ENCODE results near the gene DEAF1. TPM values are rescaled to one million over a fixed set of nuclear protein-coding genes. Genes with fewer than 3 reads are reported as not detected.
"Not testable (repeated sequence)": the region's sequence is repeated elsewhere in the genome, so short reads cannot be mapped to it uniquely, and the experiment has no call there.

DEAF1 gene
- total and polyA plus RNA-seq, 2 of the 13 experiments (the other 11 are each of a cell fraction or from before 2014, with no cell fraction given) = 22.3 to 29.6 TPM

DNA sequence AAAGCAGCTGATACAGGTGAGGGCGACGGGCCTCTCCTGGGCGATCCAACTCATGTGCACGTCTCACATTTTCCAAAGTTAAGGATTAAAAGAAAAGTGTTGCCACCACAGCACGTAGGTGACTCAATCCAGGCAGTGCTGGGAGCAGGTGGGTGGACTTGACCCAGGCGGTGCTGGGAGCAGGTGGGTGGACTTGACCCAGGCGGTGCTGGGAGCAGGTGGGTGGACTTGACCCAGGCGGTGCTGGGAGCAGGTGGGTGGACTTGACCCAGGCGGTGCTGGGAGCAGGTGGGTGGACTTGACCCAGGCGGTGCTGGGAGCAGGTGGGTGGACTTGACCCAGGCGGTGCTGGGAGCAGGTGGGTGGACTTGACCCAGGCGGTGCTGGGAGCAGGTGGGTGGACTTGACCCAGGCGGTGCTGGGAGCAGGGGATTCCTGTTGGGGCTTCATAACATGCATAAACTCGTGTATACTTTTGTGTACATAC is 47.3 kb downstream of the DEAF1 start (continued):
- TF ChIP-seq, protein P1, sequence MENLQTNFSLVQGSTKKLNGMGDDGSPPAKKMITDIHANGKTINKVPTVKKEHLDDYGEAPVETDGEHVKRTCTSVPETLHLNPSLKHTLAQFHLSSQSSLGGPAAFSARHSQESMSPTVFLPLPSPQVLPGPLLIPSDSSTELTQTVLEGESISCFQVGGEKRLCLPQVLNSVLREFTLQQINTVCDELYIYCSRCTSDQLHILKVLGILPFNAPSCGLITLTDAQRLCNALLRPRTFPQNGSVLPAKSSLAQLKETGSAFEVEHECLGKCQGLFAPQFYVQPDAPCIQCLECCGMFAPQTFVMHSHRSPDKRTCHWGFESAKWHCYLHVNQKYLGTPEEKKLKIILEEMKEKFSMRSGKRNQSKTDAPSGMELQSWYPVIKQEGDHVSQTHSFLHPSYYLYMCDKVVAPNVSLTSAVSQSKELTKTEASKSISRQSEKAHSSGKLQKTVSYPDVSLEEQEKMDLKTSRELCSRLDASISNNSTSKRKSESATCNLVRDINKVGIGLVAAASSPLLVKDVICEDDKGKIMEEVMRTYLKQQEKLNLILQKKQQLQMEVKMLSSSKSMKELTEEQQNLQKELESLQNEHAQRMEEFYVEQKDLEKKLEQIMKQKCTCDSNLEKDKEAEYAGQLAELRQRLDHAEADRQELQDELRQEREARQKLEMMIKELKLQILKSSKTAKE (CRISPR knock-in tag; IDR thresholded peaks at IDR 0.05; ENCODE audit: borderline replicate concordance) = peak; percentile 87
- TF ChIP-seq AGO2 (optimal IDR thresholded peaks at IDR 0.05; ENCODE audit: low read depth, low read length) = peak; percentile 54
- peak; percentile 86 for TF ChIP-seq SKI (IDR thresholded peaks at IDR 0.05; ENCODE audit: partially characterized antibody)
- TF ChIP-seq, protein P2, sequence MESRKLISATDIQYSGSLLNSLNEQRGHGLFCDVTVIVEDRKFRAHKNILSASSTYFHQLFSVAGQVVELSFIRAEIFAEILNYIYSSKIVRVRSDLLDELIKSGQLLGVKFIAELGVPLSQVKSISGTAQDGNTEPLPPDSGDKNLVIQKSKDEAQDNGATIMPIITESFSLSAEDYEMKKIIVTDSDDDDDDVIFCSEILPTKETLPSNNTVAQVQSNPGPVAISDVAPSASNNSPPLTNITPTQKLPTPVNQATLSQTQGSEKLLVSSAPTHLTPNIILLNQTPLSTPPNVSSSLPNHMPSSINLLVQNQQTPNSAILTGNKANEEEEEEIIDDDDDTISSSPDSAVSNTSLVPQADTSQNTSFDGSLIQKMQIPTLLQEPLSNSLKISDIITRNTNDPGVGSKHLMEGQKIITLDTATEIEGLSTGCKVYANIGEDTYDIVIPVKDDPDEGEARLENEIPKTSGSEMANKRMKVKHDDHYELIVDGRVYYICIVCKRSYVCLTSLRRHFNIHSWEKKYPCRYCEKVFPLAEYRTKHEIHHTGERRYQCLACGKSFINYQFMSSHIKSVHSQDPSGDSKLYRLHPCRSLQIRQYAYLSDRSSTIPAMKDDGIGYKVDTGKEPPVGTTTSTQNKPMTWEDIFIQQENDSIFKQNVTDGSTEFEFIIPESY (CRISPR knock-in tag; IDR thresholded peaks at IDR 0.05) = peak; percentile 89
- 0 out of 2 replicates have a peak, but pooled peaks have one; percentile 33 for TF ChIP-seq MED1 (CRISPR knock-in tag; IDR thresholded peaks at IDR 0.05)
- TF ChIP-seq RARA (CRISPR knock-in tag; IDR thresholded peaks at IDR 0.05) = peak; percentile 97
- not testable (repeated sequence) for TF ChIP-seq CREB1 (IDR thresholded peaks at IDR 0.05)
- 0 out of 2 replicates have a peak, but pooled peaks have one; percentile 22 for TF ChIP-seq CREB1 (CRISPR knock-in tag; IDR thresholded peaks at IDR 0.05)

DNA sequence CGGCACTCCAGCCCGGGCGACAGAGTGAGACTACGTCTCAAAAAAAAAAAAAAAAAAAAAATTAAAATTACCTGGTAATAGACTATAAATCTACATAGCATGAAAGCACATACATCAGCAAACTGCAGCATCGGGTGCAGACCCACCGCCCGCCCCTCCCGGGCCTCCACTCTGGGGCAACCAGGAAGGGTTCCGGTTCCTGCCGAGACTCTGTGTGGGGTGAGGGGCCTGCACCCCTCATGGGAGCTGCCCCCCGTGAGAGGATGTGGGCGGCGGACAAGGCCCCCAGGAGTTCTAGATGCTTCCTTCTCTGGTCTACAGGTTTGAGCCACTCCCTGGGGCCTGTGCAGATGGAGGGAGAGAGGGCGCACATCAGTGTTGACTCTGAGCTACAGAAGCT is 48.8 kb downstream of the DEAF1 start:
- in situ Hi-C loops (cut with HindIII; ENCODE audit: extremely low pct_ligation_motif_present, low pct_unique_long_range_greater_than_20kb) (no loop called here), intact Hi-C loops (cut with micrococcal nuclease; ENCODE audit: unreplicated experiment) (no loop called here)
- POLR2A ChIA-PET = no interaction called here
- Histone ChIP-seq H3K36me3 (replicated peaks in 1 of 2; ENCODE audit: control insufficient read depth in 1 of 2, insufficient read depth in 2 of 2, low read length in 2 of 2) (peaks cover 5 to 17% of the 10 kb centered on the region in 2 experiments; a peak in 4 of 5 replicates), H3K4me3 (replicated peaks in 1 of 3; ENCODE audit: insufficient read depth in 1 of 3, low read depth in 2 of 3, low read length in 3 of 3) (no peak overlapping the region), H3K4me2 (ENCODE audit: low read depth, low read length) (no peak overlapping the region), H3K27me3 (ENCODE audit: control insufficient read depth in 1 of 2, insufficient read depth in 2 of 2, low read length in 2 of 2) (no peaks in the 10 kb centered on the region), H3K4me1 (ENCODE audit: insufficient read depth, low read length) (peaks cover 12% of the 10 kb centered on the region; the same call in 1 of the 2 replicates), H3K27ac (ENCODE audit: extremely low read length, insufficient read depth, low read length) (no peak overlapping the region), H3K79me2 (ENCODE audit: insufficient read depth, low read length) (no peaks in the 10 kb centered on the region), H4K20me1 (ENCODE audit: insufficient read depth, low read length) (0 out of 2 replicates have a peak, but pooled peaks cover 5% of the 10 kb centered on the region), H3K9me3 (ENCODE audit: low read length) (no peaks in the 10 kb centered on the region), H3K9ac (ENCODE audit: insufficient read depth, low read depth, low read length) (no peak overlapping the region), H2AFZ (ENCODE audit: low read length) (no peak overlapping the region)
- ATAC-seq (no peak), FAIRE-seq (no peak), DNase-seq (ENCODE audit: low spot score) (no peak)
- 91% methylated on average over 14 of the region's 14 CpGs for WGBS (ENCODE audit: low lambda C conversion rate)
- TF ChIP-seq, protein P3, sequence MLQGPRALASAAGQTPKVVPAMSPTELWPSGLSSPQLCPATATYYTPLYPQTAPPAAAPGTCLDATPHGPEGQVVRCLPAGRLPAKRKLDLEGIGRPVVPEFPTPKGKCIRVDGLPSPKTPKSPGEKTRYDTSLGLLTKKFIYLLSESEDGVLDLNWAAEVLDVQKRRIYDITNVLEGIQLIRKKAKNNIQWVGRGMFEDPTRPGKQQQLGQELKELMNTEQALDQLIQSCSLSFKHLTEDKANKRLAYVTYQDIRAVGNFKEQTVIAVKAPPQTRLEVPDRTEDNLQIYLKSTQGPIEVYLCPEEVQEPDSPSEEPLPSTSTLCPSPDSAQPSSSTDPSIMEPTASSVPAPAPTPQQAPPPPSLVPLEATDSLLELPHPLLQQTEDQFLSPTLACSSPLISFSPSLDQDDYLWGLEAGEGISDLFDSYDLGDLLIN (CRISPR knock-in tag; IDR thresholded peaks at IDR 0.05; ENCODE audit: borderline replicate concordance) = no peak
- TF ChIP-seq AGO2 (optimal IDR thresholded peaks at IDR 0.05; ENCODE audit: low read depth, low read length) = peak; percentile 61
- BruUV-seq (replicated peaks) = no TSS peak
- CTCF ChIA-PET (ENCODE audit: low intra/inter-chr PET ratio, low total read pairs) = no interaction called here
